Measurements from ENCODE around the gene NRL.

GRCh38 chr14:24056800-24057184, 58.0 kb downstream of the NRL start:
- TF ChIP-seq POLR2AphosphoS5 (IDR thresholded peaks at IDR 0.05; ENCODE audit: borderline replicate concordance, low read depth, low read length) (no peak), EZH2 (IDR thresholded peaks at IDR 0.05) (no peak)

All from SK-N-MC (cell line).